HepG2 (cell line): ENCODE data around the gene CNNM2. TPM values are rescaled to one million over a fixed set of nuclear protein-coding genes. Genes with fewer than 3 reads are reported as not detected.
A peak's percentile ranks its signal among the peaks of the same experiment; 100 is the strongest.

Experiments used
- ARNT2 ChIP-seq: sonication (generic); formaldehyde crosslinking; IDR thresholded peaks from 2 replicates; pipeline ENCODE4 v1.8.0; 2022; ENCODE audit warnings: mild to moderate bottlenecking, low read depth, missing genetic modification reagents, moderate library complexity
- ARNTL ChIP-seq: sonication (generic); formaldehyde crosslinking; IDR thresholded peaks from 2 replicates; pipeline ENCODE4 v1.4.0; 2020; ENCODE audit warnings: mild to moderate bottlenecking, missing genetic modification reagents
- CEBPZ ChIP-seq: IDR thresholded peaks from 2 replicates; pipeline ENCODE4 v1.6.1; 2012; ENCODE audit warnings: low read length, improper control_type of control experiment
- CREB1 ChIP-seq, 2 experiments: fragments of 450-650 bp in 1 of 2; IDR thresholded peaks; 2 replicates each; pipeline ENCODE4 v1.6.1; 2016 to 2017; ENCODE audit warnings: control low read depth in 1 of 2, mild to moderate bottlenecking in 1 of 2, missing compliant biosample characterization in 1 of 2, missing genetic modification characterization in 1 of 2
- MAZ ChIP-seq, 2 experiments: sonication (generic) in 1 of 2; formaldehyde crosslinking in 1 of 2; IDR thresholded peaks; 2 replicates each; pipeline versions ENCODE4 v1.5.0 to v1.6.1; 2012 to 2020; ENCODE audit warnings: low read depth in 2 of 2, mild to moderate bottlenecking in 2 of 2, borderline replicate concordance in 1 of 2, improper control_type of control experiment in 1 of 2, low read length in 1 of 2, missing genetic modification reagents in 1 of 2, moderate library complexity in 1 of 2
- MYC ChIP-seq: sonication (generic); formaldehyde crosslinking; IDR thresholded peaks from 2 replicates; pipeline ENCODE4 v1.9.0; 2021; ENCODE audit warnings: missing genetic modification reagents, borderline replicate concordance
- RFX5 ChIP-seq: IDR thresholded peaks from 2 replicates; pipeline ENCODE4 v1.6.1; 2011; ENCODE audit warnings: low read depth, low read length, improper control_type of control experiment
- SAP130 ChIP-seq: IDR thresholded peaks from 2 replicates; pipeline ENCODE4 v1.6.1; 2016; ENCODE audit warnings: low read depth
- TCF7 ChIP-seq: sonication (generic); IDR thresholded peaks from 2 replicates; pipeline ENCODE4 v1.6.1; 2016; ENCODE audit warnings: antibody characterized with exemption, low read depth
- YEATS4 ChIP-seq: sonication (generic); formaldehyde crosslinking; IDR thresholded peaks from 2 replicates; pipeline ENCODE4 v1.4.0; 2020; ENCODE audit warnings: missing genetic modification reagents, borderline replicate concordance
- ZNF253 ChIP-seq: sonication (generic); formaldehyde crosslinking; IDR thresholded peaks from 2 replicates; pipeline ENCODE4 v1.8.0; 2022; ENCODE audit warnings: mild to moderate bottlenecking, missing genetic modification reagents, borderline replicate concordance
- ZNF329 ChIP-seq: sonication (generic); formaldehyde crosslinking; IDR thresholded peaks from 2 replicates; pipeline ENCODE4 v1.9.0; 2021; ENCODE audit warnings: low read depth, mild to moderate bottlenecking, missing genetic modification reagents
- ZNF432 ChIP-seq: sonication (generic); formaldehyde crosslinking; IDR thresholded peaks from 2 replicates; pipeline ENCODE4 v1.5.0; 2020; ENCODE audit warnings: missing genetic modification reagents, mild to moderate bottlenecking, borderline replicate concordance
- ZNF530 ChIP-seq: sonication (generic); formaldehyde crosslinking; IDR thresholded peaks from 2 replicates; pipeline ENCODE4 v1.5.0; 2020; ENCODE audit warnings: low read depth, mild to moderate bottlenecking, missing genetic modification reagents
- ZNF543 ChIP-seq: sonication (generic); formaldehyde crosslinking; IDR thresholded peaks from 2 replicates; pipeline ENCODE4 v1.4.0; 2020; ENCODE audit warnings: mild to moderate bottlenecking, missing genetic modification reagents
- ZNF557 ChIP-seq: sonication (generic); formaldehyde crosslinking; IDR thresholded peaks from 2 replicates; pipeline ENCODE4 v1.4.0; 2020; ENCODE audit warnings: missing genetic modification reagents
- ZNF580 ChIP-seq: IDR thresholded peaks from 2 replicates; pipeline ENCODE4 v1.6.1; 2016; ENCODE audit warnings: low read depth, borderline replicate concordance
- ZNF777 ChIP-seq: sonication (generic); formaldehyde crosslinking; IDR thresholded peaks from 2 replicates; pipeline ENCODE4 v1.4.0; 2020; ENCODE audit warnings: missing genetic modification reagents
- polyA plus RNA-seq, 8 experiments: library from polyadenylated mRNA; depleted of rRNA in 3 of 8; stranded (reverse) in 7 of 8; unstranded in 1 of 8; fragments of >200 nt; fragmentation: Illumina TruSeq in 4 of 8; extraction: Trizol in 4 of 8; gene quantifications; 2 replicates each; pipeline versions ENCODE4 v1.2.1 to v1.2.3, GENCODE V29; 2011 to 2016; ENCODE audit warnings: low read depth in 4 of 8, missing spikeins in 1 of 8, mixed read lengths in 1 of 8; ENCODE audit not compliant: insufficient read depth in 1 of 8
- total RNA-seq, 5 experiments: library from RNA; depleted of rRNA; stranded (reverse); fragments of >200 nt; fragmentation: Illumina TruSeq; extraction: Trizol; gene quantifications; 2 replicates each; pipeline ENCODE4 v1.2.3, GENCODE V29; 2016; ENCODE audit warnings: low read depth in 1 of 5

CNNM2 gene
- total and polyA plus RNA-seq, 2 of the 13 experiments (the other 11 are each of a cell fraction or from before 2014, with no cell fraction given), result 7.1 to 9.0 TPM

GRCh38 chr10:103053659-103054581 lies 135.8 kb downstream of the CNNM2 start (continued):
- TF ChIP-seq CREB1 (IDR thresholded peaks at IDR 0.05), result 0 out of 2 replicates have a peak, but pooled peaks have one; percentile 9
- TF ChIP-seq CREB1 (CRISPR knock-in tag; IDR thresholded peaks at IDR 0.05), result no peak
- TF ChIP-seq ZNF329 (CRISPR knock-in tag), result 0 out of 2 replicates have a peak, but pooled peaks have one; percentile 66
- TF ChIP-seq ARNT2 (CRISPR knock-in tag), result peak; percentile 79
- TF ChIP-seq ZNF580 (CRISPR knock-in tag), result peak; percentile 93; the same call in 1 of the 2 replicates
- TF ChIP-seq MYC (CRISPR knock-in tag), result peak; percentile 81; the same call in 1 of the 2 replicates
- no peak for TF ChIP-seq ZNF253 (CRISPR knock-in tag)
- no peak for TF ChIP-seq MAZ (IDR thresholded peaks at IDR 0.05; ENCODE audit: borderline replicate concordance, low read depth, low read length)
- peak; percentile 84 for TF ChIP-seq MAZ (CRISPR knock-in tag; IDR thresholded peaks at IDR 0.05; ENCODE audit: low read depth)
- no peak for TF ChIP-seq ZNF530 (CRISPR knock-in tag)
- TF ChIP-seq ZNF543 (CRISPR knock-in tag), result peak; percentile 89
- peak; percentile 85; the same call in 1 of the 2 replicates for TF ChIP-seq YEATS4 (CRISPR knock-in tag)
- no peak for TF ChIP-seq ZNF777 (CRISPR knock-in tag)
- peak; percentile 77; the same call in 1 of the 2 replicates for TF ChIP-seq ARNTL (CRISPR knock-in tag)
- TF ChIP-seq TCF7, result peak; percentile 57
- peak; percentile 98 for TF ChIP-seq SAP130 (CRISPR knock-in tag)
- TF ChIP-seq ZNF432 (CRISPR knock-in tag), result no peak
- no peak for TF ChIP-seq CEBPZ
- peak; percentile 82; the same call in 1 of the 2 replicates for TF ChIP-seq ZNF557 (CRISPR knock-in tag)
- peak; percentile 88 for TF ChIP-seq RFX5
